GM03348 (cell line): ENCODE results near the gene EXOG.
"Not testable (repeated sequence)": the region's sequence is repeated elsewhere in the genome, so short reads cannot be mapped to it uniquely, and the experiment has no call there.

ENCODE experiments used
- DNase-seq: peaks from one replicate; pipeline ENCODE4 v3.0.0; 2012; ENCODE audit warnings: low spot score

Gene EXOG

DNA sequence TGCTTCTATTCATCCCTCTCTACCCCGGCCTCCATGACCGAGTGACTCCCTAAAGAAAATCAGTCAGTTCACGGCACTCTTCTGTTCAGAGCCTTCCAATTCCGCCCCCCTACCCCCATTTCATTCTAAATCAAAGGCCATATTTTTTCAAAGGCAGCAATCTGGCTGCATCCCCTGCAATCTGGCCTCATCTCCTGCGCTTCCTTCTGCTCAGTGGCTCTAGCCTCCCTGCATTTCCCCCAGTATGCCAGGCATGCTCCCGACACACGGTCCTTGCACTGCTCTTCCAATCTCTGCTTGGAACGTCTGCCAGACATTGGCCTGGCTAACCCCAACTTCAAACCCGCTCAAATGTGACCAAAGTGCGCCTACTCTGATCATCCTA lies 67.7 kb downstream of the EXOG start:
- DNase-seq: no peak

GRCh38 chr3:38564631-38565338 lies 68.6 kb downstream of the EXOG start:
- DNase-seq: no peak

DNA sequence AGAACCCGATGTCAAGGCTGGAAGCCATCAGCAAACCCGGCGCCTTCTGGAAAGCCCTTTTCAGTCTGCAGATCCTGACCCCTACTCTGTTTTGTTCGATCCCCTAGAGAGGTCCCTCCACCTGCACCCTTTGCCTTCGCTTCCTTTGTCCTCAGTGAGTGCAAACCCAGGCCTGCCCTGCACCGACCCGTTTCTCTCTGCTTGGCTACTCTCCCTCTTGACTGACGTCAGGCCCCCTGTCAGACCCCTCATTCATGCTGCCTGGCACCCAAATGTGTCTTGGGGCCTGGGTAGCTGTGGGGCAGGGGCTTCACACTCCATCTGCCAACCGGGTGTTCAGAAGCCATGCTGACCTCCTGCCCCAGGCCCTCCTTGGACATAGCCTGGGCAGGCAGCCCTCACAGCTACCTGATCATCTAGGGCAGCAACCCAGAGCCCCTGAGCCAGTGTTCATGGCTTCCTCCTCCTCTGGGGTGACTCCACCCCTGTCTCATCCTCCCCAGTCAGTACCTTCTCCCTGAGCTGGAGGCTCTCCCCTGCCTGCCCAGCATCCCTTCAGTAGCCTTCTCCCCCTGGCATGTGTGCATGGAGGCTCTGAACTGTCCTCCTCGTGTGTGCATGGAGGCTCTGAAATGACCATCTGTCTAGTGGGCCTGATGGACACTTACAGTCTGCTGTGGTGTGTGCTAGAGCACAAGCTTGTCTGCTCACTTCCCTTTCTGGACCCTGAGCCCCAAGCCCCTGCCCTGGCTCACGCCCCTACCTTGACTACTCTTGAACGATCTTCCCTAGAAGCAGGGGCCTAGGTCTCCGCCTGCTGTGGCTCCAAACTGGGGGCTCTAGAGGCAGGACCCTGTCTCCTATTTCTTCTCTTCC lies 69.4 kb downstream of the EXOG start:
- no peak for DNase-seq

DNA sequence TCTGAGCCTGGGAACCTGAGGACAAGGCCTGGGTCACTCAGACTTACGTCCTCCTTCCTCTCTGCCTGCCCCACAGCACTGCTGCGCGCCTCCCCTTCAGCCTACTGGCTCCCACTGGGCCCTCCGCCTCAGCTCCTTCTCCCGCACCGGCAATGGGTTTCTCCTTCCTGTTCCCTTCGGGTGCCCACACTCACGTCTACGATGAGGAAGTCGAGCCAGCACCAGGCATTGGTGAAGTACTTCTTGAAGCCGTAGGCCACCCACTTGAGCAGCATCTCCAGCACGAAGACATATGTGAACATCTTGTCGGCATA lies 70.0 kb downstream of the EXOG start:
- no peak for DNase-seq

DNA sequence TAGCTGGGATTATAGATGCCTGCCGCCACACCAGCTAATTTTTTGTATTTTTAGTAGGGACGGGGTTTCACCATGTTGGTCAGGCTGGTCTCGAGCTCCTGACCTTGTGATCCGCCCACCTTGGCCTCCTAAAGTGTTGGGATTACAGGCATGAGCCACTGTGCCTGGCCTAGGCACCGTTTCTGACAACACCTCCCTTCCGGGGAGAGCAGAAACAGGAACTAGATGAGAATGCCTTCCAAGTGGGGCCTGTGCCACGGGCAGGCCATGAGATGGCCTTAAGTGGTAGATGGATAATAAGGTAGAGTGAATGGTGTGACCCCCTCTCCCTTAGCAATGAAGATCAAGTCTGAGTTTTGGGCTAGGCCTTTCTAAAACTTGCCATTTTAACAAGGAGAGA lies 70.7 kb downstream of the EXOG start:
- not testable (repeated sequence) for DNase-seq

DNA sequence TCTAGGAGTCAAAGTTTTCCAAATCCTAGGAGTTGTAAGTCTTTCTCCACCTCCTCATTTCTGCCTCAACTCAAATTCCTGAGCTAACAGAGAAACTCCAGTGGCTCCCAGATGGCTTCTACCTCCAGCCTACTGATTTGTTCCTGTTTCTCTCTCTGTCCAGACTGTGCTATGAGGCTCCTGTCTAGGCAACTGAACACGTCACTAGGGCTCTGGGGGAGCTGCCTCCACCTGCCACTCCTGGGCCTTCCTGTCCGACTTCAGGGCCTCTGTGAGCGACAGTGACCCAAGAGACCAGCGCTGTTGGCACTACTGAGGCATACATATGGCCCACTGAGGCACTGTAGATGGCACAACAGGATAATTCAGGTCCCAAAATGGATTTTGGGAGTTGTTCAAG lies 71.4 kb downstream of the EXOG start:
- no peak for DNase-seq

- no peak for DNase-seq
Measured at GRCh38 chr3:38573111-38573510, 77.0 kb downstream of the EXOG start.

- DNase-seq: no peak
Measured at GRCh38 chr3:38573556-38573955, 77.4 kb downstream of the EXOG start.

GRCh38 chr3:38574411-38575278 lies 78.5 kb downstream of the EXOG start:
- no peak for DNase-seq

GRCh38 chr3:38575279-38575843 lies 79.2 kb downstream of the EXOG start:
- no peak for DNase-seq
